ENCODE results near the gene CNNM2. TPM values are rescaled to one million over a fixed set of nuclear protein-coding genes. Genes with fewer than 3 reads are reported as not detected.

CNNM2 gene
- total RNA-seq, 1 experiment from 2014 or later: 23.5 TPM

GRCh38 chr10:103069453-103070331 lies 151.6 kb downstream of the CNNM2 start:
- ATAC-seq (peak; percentile 89), DNase-seq (ENCODE audit: low spot score) (peak; percentile 80)
- ChIA-PET CTCF (interaction anchor here (0.6 to 3.1 kb wide), 3 partner anchors 17 to 235 kb away, joined by 3 to 33 read pairs (median 5); partner anchors contain the start of gene CNNM2), POLR2A (no interaction called here)
- TF ChIP-seq USF2 (CRISPR knock-in tag; IDR thresholded peaks at IDR 0.05) (no peak), CTCF (IDR thresholded peaks at IDR 0.05) (peak; percentile 58), TP53 (CRISPR knock-in tag; IDR thresholded peaks at IDR 0.05) (no peak)
- H3K36me3 Mint-ChIP-seq: no peaks in the 10 kb centered on the region; the same call in 1 of the 2 replicates
- H3K4me1 Mint-ChIP-seq: peaks cover 6% of the 10 kb centered on the region; the same call in 1 of the 2 replicates
- no peaks in the 10 kb centered on the region for H3K27me3 Mint-ChIP-seq (ENCODE audit: low read depth)
- H3K4me3 Mint-ChIP-seq: no peak overlapping the region
- H3K9me3 Mint-ChIP-seq: no peaks in the 10 kb centered on the region
- H3K27ac Mint-ChIP-seq: no peak overlapping the region

DNA sequence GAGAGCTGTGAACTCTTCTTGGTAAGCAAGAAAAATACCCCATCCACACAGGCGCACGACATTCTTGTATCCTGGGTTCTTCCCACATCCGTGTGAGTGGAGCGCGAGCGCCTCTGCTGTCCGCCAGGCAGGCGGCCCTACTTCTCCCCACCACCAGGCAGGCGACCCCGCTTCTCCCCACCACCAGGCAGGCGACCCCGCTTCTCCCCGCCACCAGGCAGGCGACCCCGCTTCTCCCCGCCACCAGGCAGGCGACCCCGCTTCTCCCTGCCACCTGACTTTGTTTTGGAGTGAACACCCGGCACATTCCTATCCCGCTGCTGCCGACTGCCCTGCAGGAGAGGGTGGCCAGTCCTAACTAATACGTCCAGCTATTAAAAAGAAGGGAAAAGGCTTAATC lies 154.2 kb downstream of the CNNM2 start:
- ATAC-seq: no peak
- CTCF ChIA-PET: interaction anchor here (1.1 to 2.6 kb wide), 5 partner anchors 154 to 237 kb away, joined by 3 to 21 read pairs (median 6); partner anchors contain the start of gene CNNM2
- POLR2A ChIA-PET: no interaction called here
- DNase-seq (ENCODE audit: low spot score): no peak
- no peaks in the 10 kb centered on the region for H3K9me3 Mint-ChIP-seq
- no peak overlapping the region for H3K4me3 Mint-ChIP-seq
- H3K4me1 Mint-ChIP-seq: peaks cover 6% of the 10 kb centered on the region; the same call in 1 of the 2 replicates
- no peaks in the 10 kb centered on the region for H3K27me3 Mint-ChIP-seq (ENCODE audit: low read depth)
- H3K36me3 Mint-ChIP-seq: peaks cover 6% of the 10 kb centered on the region
- no peak for TF ChIP-seq FOXP4 (CRISPR knock-in tag; IDR thresholded peaks at IDR 0.05)
- no peak for TF ChIP-seq ATF6 (CRISPR knock-in tag; IDR thresholded peaks at IDR 0.05)
- TF ChIP-seq CREB1 (CRISPR knock-in tag; IDR thresholded peaks at IDR 0.05): no peak
- TF ChIP-seq OVOL2 (CRISPR knock-in tag; IDR thresholded peaks at IDR 0.05; ENCODE audit: borderline replicate concordance): no peak
- TF ChIP-seq ZNF317 (CRISPR knock-in tag; IDR thresholded peaks at IDR 0.05; ENCODE audit: borderline replicate concordance, low read depth): no peak
- no peak for TF ChIP-seq GTF2I (CRISPR knock-in tag; conservative IDR thresholded peaks at IDR 0.05)
- TF ChIP-seq IRF2 (CRISPR knock-in tag; IDR thresholded peaks at IDR 0.05; ENCODE audit: borderline replicate concordance, low read depth): no peak
- TF ChIP-seq E2F4 (CRISPR knock-in tag; IDR thresholded peaks at IDR 0.05; ENCODE audit: borderline replicate concordance, low read depth): no peak
- TF ChIP-seq NFATC4 (CRISPR knock-in tag; IDR thresholded peaks at IDR 0.05): no peak
- no peak for TF ChIP-seq PRRX2 (CRISPR knock-in tag; IDR thresholded peaks at IDR 0.05)
- TF ChIP-seq, protein P1, sequence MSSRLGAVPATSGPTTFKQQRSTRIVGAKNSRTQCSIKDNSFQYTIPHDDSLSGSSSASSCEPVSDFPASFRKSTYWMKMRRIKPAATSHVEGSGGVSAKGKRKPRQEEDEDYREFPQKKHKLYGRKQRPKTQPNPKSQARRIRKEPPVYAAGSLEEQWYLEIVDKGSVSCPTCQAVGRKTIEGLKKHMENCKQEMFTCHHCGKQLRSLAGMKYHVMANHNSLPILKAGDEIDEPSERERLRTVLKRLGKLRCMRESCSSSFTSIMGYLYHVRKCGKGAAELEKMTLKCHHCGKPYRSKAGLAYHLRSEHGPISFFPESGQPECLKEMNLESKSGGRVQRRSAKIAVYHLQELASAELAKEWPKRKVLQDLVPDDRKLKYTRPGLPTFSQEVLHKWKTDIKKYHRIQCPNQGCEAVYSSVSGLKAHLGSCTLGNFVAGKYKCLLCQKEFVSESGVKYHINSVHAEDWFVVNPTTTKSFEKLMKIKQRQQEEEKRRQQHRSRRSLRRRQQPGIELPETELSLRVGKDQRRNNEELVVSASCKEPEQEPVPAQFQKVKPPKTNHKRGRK (CRISPR knock-in tag; IDR thresholded peaks at IDR 0.05; ENCODE audit: borderline replicate concordance): no peak
- no peak for TF ChIP-seq ZNF121 (CRISPR knock-in tag; IDR thresholded peaks at IDR 0.05)
- TF ChIP-seq, protein P2, sequence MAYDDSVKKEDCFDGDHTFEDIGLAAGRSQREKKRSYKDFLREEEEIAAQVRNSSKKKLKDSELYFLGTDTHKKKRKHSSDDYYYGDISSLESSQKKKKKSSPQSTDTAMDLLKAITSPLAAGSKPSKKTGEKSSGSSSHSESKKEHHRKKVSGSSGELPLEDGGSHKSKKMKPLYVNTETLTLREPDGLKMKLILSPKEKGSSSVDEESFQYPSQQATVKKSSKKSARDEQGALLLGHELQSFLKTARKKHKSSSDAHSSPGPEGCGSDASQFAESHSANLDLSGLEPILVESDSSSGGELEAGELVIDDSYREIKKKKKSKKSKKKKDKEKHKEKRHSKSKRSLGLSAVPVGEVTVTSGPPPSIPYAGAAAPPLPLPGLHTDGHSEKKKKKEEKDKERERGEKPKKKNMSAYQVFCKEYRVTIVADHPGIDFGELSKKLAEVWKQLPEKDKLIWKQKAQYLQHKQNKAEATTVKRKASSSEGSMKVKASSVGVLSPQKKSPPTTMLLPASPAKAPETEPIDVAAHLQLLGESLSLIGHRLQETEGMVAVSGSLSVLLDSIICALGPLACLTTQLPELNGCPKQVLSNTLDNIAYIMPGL (CRISPR knock-in tag; IDR thresholded peaks at IDR 0.05): no peak
- TF ChIP-seq TCF7 (CRISPR knock-in tag; IDR thresholded peaks at IDR 0.05; ENCODE audit: low read depth): no peak
- no peak for TF ChIP-seq ELF4 (CRISPR knock-in tag; IDR thresholded peaks at IDR 0.05; ENCODE audit: low read depth)
- H3K27ac Mint-ChIP-seq: no peak overlapping the region

All from WTC11 (cell line).